EL (cell line): ENCODE results near the gene ATRAID.

Experiments used
- DNase-seq: peaks from one replicate; pipeline ENCODE4 v3.0.0-alpha.2; 2016

ATRAID gene

DNA sequence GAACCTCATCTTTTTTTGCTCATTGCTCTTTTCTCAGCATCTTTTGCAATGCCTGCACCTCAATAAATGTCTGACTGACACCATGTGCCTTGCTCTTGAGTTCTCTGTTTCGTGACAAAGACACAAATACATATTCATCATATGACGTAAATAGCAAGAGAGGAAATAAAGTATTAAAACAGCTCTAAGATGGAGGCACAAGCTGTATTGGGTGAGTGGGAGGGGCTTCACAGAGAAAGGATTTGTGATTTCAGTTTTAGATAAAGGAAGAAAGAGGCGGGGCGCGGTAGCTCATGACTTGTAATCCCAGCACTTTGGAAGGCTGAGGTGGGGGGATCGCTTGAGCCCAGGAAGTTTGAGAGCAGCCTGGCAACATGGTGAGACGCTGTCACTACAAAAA lies 8.2 kb downstream of the ATRAID start:
- no peak for DNase-seq

DNA sequence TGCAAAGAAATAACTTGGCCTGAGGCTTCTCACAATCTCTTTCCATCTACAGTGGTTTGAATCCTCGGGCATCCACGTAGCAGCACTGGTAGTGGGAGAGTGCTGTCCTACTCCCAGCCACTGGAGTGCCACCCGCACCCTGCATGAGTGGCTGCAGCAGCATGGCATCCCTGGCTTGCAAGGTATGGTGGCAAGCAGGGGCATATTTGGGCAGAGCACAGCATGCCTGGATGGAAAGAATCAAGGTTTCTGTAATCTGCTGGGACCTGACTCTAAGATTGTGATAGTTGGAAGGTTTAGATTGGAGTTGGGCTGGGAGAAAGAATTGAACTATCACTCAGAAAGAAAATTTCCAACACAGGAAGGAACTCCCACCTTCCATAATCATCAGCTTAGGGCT lies 9.3 kb downstream of the ATRAID start:
- no peak for DNase-seq

DNA sequence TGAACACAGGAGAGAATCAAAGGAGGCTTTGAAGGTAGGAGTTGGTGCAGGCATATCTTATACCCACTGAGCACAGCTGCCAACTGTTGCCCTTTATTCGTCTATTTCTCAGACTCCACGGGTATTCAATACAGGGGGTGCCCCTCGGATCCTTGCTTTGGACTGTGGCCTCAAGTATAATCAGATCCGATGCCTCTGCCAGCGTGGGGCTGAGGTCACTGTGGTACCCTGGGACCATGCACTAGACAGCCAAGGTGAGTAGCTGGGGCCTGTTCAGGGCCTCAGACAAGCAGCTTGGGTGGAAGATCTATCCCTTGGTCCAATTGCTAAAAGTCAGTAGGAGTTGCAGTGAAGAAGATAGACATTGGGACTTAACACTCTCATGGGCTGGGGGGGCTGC lies 10.6 kb downstream of the ATRAID start:
- no peak for DNase-seq

DNA sequence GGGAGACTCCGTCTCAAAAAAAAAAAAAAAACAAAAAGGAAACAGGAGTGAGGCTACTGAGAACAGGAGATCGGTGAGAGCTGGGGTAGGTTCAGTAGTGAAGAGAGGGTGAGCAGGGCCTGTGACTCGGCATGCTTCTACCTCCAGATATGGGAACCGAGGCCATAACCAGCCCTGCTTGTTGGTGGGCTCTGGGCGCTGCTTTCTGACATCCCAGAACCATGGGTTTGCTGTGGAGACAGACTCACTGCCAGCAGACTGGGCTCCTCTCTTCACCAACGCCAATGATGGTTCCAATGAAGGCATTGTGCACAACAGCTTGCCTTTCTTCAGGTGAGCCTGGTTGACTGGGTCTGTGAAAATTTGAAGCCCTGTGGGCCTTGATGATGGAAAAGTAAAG lies 11.6 kb downstream of the ATRAID start:
- no peak for DNase-seq

DNA sequence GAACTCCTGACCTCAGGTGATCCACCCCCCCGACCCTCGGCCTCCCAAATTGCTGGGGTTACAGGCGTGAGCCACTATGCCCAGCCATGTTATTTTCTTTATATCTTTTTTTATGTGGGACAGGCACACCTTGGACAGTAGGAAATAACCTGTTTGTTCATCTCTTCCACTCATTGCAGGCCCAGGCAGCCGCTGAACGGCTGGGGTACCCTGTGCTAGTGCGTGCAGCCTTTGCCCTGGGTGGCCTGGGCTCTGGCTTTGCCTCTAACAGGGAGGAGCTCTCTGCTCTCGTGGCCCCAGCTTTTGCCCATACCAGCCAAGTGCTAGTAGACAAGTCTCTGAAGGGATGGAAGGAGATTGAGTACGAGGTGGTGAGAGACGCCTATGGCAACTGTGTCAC lies 13.7 kb downstream of the ATRAID start:
- no peak for DNase-seq

DNA sequence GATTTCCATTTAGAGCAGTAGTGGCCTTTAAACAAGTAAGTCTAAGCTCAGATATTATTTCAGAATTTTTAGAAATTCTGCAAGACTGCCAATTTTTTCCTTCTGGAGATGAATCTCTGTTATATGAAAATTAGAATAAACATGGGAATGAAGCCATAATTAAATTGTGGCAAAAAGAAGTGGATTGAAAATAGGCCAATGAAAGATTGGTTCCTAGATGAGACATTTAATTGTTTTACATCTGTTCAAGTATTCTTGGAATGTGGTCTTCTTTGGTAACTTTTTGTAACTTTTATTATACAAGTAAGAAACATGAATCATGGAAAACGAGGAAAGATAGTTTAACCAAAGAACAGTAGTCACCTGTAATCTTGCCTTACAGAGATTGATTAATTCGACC lies 15.7 kb downstream of the ATRAID start:
- no peak for DNase-seq

DNA sequence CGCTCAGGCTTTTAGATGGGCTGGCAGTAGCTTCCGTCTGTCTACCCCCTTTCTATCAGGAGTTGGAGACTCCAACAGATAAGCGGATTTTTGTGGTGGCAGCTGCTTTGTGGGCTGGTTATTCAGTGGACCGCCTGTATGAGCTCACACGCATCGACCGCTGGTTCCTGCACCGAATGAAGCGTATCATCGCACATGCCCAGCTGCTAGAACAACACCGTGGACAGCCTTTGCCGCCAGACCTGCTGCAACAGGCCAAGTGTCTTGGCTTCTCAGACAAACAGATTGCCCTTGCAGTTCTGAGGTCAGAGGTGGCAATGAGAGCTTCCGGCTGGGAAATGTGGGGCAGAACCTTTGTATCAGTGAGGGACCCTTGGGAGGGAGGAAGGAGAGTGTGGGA lies 20.1 kb downstream of the ATRAID start:
- DNase-seq, result no peak

DNA sequence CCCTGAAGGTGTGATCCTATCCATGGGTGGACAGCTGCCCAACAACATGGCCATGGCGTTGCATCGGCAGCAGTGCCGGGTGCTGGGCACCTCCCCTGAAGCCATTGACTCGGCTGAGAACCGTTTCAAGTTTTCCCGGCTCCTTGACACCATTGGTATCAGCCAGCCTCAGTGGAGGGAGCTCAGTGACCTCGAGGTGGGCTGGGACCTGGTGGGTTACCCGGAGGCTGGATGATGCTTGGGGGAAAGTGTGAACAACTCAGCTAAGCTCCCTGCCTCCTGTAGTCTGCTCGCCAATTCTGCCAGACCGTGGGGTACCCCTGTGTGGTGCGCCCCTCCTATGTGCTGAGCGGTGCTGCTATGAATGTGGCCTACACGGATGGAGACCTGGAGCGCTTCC lies 21.5 kb downstream of the ATRAID start:
- DNase-seq, result no peak

DNA sequence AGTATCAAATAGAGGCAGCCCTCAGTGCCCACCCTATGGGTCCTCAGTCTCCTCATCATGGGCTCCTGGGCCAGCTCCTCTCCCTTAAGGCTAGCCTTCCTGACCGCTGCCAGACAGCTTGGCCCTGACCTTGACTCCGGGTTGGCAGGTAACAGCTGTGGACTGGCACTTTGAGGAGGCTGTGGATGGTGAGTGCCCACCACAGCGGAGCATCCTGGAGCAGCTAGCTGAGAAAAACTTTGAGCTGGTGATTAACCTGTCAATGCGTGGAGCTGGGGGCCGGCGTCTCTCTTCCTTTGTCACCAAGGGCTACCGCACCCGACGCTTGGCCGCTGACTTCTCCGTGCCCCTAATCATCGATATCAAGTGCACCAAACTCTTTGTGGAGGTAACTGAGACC lies 24.3 kb downstream of the ATRAID start:
- no peak for DNase-seq

DNA sequence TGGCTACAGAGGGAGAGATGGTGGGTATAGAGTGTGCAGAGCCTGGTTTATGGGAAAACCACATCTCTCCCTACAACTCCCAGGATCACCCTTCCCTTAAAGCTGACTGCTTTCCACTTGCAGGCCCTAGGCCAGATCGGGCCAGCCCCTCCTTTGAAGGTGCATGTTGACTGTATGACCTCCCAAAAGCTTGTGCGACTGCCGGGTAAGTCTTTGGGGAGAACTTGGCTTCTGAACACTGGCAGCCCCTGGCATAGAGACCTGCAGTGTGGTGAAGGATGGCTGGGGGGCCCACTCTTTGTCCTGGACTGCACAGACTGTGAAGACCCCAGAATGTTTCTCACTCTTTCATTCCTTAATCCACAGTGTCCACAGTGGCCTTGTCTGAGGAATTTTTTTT lies 24.8 kb downstream of the ATRAID start:
- DNase-seq, result no peak

DNA sequence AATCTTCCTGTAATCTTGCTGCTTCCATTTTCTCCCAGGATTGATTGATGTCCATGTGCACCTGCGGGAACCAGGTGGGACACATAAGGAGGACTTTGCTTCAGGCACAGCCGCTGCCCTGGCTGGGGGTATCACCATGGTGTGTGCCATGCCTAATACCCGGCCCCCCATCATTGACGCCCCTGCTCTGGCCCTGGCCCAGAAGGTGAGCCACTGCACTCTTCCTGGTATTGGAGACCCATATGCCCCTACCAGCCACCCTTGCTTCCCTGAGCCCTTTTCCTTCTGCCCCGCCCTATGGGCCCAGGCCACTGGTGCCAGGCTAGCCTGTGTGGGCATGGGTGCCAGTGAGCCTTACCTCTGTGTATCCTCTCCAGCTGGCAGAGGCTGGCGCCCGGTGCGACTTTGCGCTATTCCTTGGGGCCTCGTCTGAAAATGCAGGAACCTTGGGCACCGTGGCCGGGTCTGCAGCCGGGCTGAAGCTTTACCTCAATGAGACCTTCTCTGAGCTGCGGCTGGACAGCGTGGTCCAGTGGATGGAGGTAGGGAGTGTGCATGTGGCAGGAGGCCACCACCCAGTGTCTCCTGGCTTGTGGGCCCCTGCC lies 25.6 kb downstream of the ATRAID start:
- DNase-seq, result no peak

DNA sequence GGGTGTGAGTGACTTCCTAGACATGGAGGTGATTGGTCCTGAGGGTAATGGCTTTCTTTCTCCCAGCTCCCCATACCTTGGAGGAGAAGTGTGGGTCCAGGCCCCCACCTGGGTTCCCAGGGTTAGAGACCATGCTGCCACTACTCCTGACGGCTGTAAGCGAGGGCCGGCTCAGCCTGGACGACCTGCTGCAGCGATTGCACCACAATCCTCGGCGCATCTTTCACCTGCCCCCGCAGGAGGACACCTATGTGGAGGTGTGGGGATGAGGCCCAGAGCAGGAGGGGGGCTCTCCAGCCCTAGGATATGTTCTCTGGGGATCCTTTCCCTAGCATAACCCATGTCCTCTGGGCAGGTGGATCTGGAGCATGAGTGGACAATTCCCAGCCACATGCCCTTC lies 27.1 kb downstream of the ATRAID start:
- no peak for DNase-seq

DNA sequence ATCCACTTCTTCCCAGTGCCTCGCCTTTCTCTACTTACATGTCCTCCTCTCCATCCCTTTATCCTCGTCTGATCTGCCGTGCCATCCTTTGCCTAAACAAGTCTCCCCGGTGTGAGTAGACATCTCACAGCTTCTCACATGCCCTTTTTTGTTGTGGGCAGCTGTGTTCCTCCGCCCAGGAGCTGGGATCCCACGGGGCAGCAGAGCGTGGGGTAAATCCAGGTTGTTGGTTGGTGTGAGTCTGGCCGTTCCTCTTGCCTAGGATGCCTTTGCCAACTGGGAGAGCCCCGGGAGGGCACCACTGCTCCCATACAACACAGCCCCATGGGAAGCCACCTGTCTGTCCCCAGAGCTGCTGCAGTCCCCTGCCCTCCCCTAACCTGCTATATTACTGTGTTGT lies 28.6 kb downstream of the ATRAID start:
- DNase-seq, result no peak

DNA sequence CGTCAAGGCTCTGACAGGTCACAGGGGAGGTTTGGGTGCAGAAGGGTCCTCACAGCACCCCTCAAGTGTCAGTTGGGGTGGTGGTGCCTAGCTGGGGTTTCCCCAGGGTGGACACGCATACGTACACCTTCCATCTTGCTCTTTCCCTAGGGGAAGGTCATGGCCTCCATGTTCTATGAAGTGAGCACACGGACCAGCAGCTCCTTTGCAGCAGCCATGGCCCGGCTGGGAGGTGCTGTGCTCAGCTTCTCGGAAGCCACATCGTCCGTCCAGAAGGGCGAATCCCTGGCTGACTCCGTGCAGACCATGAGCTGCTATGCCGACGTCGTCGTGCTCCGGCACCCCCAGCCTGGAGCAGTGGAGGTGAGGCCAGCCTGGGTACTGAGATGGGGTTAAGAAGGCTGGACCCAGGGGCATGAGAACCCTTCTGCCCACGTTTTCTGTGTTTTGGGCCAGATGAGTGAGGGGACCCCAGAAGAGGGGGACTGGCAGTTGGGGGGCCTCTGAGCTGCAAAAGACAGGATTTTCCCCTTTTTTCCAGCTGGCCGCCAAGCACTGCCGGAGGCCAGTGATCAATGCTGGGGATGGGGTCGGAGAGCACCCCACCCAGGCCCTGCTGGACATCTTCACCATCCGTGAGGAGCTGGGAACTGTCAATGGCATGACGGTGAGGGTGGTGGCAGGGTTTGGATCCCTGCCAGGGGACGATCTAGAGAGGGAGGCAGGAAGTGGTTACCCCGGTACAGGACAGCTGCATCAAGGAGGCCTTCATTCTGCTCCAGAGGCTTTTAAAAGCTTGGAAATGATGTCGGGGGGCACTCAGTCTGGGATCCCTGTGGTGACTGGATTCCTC lies 30.1 kb downstream of the ATRAID start:
- DNase-seq, result no peak

DNA sequence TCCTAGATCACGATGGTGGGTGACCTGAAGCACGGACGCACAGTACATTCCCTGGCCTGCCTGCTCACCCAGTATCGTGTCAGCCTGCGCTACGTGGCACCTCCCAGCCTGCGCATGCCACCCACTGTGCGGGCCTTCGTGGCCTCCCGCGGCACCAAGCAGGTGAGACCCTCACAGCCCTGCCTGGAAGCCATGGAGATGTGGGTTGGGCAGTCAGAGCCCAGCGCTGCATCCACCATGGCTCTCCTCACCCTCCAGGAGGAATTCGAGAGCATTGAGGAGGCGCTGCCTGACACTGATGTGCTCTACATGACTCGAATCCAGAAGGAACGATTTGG lies 30.7 kb downstream of the ATRAID start:
- no peak for DNase-seq

DNA sequence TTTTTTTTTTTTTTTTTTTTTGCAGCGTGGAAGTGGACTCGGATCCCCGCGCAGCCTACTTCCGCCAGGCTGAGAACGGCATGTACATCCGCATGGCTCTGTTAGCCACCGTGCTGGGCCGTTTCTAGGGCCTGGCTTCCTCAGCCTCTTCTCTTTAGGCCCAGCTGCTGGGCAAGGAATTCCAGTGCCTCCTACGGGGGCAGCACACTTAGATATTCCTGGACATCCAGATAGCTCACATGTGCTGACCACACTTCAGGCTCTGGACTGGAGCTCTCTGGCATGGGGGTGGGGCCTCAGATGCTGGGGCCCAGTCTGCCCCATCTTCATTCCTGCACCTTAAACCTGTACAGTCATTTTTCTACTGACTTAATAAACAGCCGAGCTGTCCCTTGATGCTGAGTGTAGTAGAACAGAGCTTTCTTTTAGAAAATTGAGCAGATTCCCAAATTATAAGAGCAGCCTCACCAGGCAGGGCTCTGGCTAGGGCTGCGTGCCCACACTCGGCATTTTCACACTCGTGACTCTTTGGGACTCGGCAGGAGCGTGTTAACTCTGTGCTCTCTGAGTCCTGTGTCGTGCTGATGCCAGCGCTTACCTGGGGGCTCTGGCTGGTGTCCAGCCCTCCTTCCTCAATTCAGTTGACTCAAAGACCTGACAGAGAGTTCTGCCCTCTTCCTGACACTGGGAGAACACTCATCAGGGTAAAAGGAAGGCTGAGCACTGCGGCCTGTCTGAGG lies 31.7 kb downstream of the ATRAID start:
- DNase-seq, result no peak

DNA sequence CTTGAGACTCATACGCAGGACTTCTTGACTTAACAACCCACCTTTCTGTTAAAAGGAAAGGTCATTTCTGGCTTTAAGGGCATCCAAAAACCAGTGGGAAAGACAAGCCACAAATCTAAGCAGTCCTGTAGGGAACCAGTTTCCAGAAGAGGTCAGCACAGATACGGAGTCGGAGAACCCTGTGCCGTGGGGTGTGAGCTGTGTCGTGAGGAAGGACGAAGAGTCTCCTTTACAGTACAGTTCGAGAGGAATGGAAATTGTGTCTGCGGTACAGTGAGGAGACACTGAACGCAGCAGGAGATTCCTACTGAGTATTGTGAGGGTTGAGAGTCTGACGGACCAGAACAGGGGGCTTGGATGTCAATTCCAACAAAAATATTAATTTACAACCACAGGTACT lies 33.3 kb downstream of the ATRAID start:
- no peak for DNase-seq

DNA sequence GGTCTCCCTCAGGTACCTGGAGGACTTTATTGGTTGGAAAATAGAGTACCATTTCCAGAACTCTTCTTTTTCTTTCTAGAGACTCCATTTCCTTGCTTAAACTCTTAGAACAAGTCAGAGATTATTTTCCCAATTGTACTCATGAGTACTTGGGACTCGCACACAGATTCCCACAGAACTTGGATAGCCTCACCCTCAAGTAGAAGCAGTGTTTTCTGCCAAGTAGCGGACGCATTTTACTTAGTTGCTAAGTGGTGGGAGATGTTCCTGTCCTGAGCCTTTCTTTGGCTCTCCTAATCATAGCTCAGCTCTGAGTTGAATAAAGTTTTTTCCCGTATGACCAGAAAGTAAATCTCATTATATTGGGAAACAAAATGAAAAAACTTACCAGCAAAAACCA lies 33.8 kb downstream of the ATRAID start:
- no peak for DNase-seq

DNA sequence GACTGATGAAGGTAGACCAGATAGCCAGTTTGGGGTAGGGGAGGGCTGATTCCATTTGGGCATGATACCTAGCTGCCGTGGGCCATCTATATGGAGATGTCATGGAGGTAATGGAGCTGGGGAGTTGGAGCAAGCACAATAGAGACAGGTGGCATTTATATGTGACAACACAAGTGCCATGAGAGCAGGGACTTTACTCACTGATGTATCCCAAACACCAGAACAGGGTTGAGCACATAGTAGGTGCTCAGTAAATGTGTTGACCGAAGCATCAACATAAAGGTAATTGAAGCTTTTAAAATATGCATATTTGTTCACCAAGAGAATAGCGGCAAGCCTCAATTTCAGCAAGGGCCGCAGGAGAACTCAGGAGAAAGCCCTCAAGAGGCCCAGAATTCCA lies 36.1 kb downstream of the ATRAID start:
- DNase-seq, result no peak

DNA sequence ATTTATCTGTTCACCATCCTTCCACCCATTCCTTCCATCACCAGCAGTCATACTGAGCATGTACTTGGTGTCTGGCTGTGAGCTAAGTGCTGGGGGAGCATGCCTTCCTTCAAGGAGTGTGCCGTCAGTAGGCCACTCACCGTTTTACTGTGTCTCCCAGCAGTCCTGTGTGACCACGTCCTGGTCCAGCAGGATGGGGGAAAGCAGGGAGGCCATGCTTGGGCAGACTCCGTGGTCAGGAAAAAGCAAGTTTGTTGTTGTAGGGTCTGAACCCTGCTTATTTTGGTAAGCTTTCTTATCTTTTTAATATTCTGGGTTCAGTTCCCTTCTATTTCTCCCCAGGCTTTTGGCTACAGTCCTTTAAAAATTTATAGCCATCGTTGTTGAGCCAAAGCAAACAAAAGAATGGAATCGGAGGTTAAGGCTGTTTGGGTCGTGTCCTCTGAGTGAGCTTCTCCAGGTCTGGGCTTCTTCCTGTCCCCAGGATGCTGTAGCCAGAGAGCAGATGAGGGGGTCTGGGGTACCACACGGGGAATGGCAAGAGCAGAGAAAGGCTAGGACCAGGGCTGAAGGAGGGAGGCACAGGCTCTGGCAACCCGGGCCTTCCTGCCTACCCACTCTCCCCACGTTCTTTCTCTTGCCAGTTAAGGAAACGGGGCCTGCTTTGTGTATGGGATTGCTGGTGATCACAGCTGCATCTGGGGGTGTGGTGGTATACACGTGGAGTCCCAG lies 37.5 kb downstream of the ATRAID start:
- DNase-seq, result no peak

DNA sequence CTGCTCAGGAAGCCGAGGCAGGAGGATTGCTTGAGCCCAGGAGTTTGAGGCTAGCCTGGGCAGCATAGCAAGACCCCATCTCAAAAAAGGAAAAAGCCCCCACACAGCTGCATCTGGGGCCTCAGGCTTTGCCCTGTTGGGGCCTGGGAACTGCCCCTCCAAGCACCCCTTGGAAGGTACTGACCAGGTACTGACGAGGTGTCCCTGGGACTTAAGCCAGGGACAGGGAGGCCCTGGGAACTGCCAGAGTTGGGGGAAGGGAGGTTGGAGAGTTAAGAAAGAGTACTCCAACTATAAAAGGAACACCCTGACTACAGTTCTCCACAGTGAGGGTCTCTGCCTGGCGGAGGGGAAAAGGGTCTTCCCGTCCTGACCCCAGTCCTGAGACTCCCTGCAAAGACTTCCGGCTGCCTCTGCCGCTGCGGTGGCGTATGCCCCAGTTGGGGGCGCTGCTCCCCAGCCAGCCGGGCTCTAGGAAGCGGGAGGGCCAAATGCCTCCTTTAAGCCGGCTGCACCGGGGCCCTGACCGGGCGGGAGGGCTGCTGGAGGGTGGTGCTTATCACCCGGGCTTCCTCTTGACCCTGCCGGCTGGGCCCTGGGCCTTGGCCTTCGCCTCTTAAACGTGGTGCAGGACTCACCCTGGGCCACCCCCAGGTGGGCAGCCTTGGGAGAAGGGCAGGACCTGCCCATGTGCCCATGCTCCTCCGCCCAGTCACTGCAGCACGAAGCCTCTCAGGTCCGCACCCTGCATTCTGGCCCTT lies 38.2 kb downstream of the ATRAID start:
- DNase-seq, result peak; percentile 44

DNA sequence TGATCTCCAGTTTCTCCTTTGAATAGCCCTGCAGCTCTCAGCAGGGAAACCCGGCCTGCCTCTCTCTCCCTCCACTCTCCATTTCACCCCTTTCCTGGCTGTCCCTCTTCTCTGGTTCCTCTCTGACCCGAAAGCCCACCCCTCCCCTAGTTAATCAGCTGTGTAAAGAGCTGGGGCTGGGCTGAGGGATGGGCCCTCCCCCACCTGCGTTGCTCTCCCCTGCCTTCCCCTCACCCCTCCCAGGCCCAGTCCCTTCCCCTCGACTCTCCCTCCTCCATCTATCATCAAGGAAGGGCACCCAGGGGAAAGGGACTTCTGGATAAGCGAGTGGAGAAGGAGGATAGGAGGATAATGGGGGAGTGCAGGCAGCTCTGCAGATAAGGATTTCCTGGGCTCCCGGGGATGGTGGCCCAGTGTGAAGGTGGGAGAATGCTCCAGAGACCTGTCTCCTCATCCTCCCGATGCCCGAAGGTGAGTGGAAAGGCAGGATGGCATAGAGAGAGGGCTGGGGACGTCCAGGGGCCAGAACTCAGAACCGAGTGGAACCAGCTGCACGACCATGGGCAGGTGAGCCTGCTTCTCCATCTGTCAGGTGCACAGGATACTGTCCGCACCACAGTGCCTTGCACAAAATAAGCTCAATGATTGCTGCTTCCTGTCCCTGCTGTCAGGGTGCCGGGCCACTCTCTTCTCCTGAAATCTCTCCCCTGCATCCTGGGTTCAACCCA lies 39.0 kb downstream of the ATRAID start:
- no peak for DNase-seq
